NT2/D1 (cell line): ENCODE results near the gene CILP2.

Experiments used
- SUZ12 ChIP-seq: IDR thresholded peaks from 2 replicates; pipeline ENCODE4 v1.6.1; 2011; ENCODE audit not compliant: insufficient read length, insufficient read depth; ENCODE audit errors: extremely low read depth
- YY1 ChIP-seq: IDR thresholded peaks from 2 replicates; pipeline ENCODE4 v1.6.1; 2011; ENCODE audit not compliant: insufficient read length, insufficient read depth
- ZNF274 ChIP-seq: IDR thresholded peaks from 2 replicates; pipeline ENCODE4 v1.6.1; 2011; ENCODE audit warnings: mild to moderate bottlenecking, low read depth, low read length

DNA sequence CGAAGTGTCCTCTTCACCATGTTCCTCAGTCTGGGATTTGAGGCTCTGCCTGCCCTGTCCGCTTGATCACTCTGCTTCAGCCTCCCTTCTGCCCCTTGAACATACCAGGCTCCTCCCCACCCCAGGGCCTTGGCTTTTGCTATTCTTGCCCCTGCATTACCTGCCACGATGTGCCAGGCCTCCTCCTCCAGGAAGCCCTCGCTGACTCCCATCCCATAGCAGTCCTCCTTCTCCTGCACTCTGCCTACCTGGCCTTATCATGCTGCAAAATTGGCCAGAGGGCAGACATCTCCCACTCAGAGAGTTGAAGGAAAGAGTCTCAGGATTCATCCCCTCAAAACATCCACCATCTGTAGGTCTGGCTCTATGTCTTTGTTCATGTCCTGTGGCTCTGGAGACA lies 7.2 kb upstream of the CILP2 start:
- no peak for TF ChIP-seq SUZ12
- no peak for TF ChIP-seq ZNF274
- no peak for TF ChIP-seq YY1
